NCI-H187 treated with DMSO at 0.1 percent for 48 hours (cell line): ENCODE measurements around the gene CFAP47.
"Not testable (repeated sequence)": the region's sequence is repeated elsewhere in the genome, so short reads cannot be mapped to it uniquely, and the experiment has no call there.

Source experiments
- DNase-seq: peaks from one replicate; lab custom pipeline; 2025; lab: John Stamatoyannopoulos, UW

Gene CFAP47

GRCh38 chrX:36218801-36219200 is 299.3 kb downstream of the CFAP47 start:
- DNase-seq, result no peak

GRCh38 chrX:36234840-36235528 is 315.4 kb downstream of the CFAP47 start:
- not testable (repeated sequence) for DNase-seq

- DNase-seq, result no peak
Measured at GRCh38 chrX:36241397-36241796, 321.9 kb downstream of the CFAP47 start.

- DNase-seq, result no peak
Measured at GRCh38 chrX:36266155-36266554, 346.6 kb downstream of the CFAP47 start.

DNA sequence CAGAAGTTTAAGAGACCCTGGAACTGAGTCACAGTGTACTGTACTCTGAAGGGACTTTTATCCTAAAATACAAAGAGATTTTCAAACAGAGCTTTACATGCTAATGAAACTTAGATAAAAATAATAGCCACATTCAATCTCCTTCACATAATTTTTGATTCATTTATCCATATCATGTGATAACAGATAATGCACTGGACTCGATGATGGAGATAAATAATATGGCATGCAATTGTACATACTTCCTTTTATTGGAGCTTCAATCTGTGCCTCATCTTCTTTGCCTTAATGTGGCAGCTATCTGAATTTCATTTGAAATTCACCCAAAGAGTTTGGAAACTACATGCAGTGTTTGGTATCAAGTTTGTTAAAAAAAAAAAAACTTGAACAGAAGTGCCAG is 390.6 kb downstream of the CFAP47 start:
- DNase-seq, result no peak

- no peak for DNase-seq
Measured at GRCh38 chrX:36314303-36314702, 394.8 kb downstream of the CFAP47 start.

DNA sequence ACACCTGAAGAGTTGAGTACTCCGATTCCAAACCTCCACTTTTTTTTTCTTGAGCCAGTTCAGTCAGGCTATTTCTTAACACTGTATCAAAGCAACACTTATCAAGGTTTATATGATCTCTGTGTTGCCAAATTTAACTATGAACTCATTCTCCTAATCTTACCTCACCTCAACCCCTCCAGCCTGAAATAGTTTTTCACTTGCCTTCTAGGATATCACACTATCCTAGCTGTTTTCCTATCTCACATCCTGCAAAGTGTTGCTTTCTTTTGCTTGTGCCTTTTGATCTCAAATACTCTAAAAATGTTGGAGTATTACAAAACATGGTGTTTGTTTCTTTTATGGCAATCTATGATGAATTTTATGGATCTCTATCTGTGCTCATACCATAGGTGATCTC is 415.0 kb downstream of the CFAP47 start:
- no peak for DNase-seq

- no peak for DNase-seq
Measured at GRCh38 chrX:36336751-36337150, 417.2 kb downstream of the CFAP47 start.

- no peak for DNase-seq
Measured at GRCh38 chrX:36344301-36344700, 424.8 kb downstream of the CFAP47 start.

DNA sequence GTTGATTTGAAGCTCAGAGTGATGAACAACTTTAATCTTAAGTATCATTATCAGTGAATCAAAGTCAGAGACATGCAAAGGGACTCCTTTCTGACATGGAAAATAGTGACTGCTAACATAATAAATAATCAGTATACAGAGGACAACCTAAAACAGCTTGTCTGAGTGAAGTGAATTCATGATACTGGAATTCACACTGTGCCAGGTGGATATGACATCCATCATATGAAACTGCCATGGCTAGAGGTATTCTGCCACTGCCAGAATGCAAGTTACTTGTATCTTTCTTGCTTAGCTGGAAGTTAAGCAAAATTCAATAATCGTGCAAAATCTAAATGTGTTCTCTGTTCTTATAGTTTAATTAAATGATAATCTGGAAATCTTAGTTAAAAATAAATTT is 429.0 kb downstream of the CFAP47 start:
- DNase-seq, result no peak

DNA sequence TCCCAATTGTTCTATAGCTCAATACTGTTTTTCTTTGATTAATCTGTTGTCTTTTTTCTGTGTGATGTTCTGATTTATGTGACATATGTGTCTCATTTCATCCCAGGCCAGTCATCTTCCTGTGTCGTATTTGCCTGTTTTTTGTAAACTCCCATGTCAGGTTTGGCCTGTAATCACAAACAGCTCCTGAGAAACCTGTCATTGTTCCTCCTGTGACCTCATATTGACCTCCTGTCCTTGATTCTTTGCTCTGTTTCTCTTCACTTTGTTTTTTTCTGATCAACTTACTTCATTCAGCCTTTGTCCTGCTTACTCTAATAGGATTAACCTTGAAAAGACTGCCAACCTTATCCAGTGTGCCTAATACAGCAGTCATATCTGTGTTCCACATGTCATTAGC is 438.3 kb downstream of the CFAP47 start:
- no peak for DNase-seq

- no peak for DNase-seq
Measured at GRCh38 chrX:36364262-36364661, 444.7 kb downstream of the CFAP47 start.

DNA sequence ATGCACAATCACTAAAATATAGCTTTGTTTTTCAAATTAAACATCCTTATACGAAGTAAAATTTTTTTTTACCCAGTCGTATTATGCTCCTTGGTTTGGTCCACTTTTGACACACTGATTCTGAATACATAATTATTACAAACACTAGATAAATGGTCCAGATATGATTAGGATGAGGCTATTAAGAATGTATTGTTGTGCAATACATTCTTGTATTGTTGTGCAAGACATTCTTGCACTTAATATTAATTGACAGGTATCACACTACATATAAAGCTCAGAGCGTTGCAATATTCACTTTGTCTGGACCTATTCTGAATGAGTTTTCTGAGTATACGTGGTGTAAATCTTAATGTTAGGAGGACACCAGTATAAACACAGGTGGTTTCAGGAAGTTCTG is 464.0 kb downstream of the CFAP47 start:
- DNase-seq, result no peak

GRCh38 chrX:36388901-36389300 is 469.4 kb downstream of the CFAP47 start:
- DNase-seq, result no peak

- DNase-seq, result no peak
Measured at GRCh38 chrX:36401774-36402173, 482.2 kb downstream of the CFAP47 start.

- DNase-seq, result no peak
Measured at GRCh38 chrX:36407836-36408235, 488.3 kb downstream of the CFAP47 start.

GRCh38 chrX:36414056-36414455 is 494.5 kb downstream of the CFAP47 start:
- no peak for DNase-seq

GRCh38 chrX:36422368-36422767 is 502.8 kb downstream of the CFAP47 start:
- no peak for DNase-seq

- DNase-seq, result no peak
Measured at GRCh38 chrX:36431819-36432218, 512.3 kb downstream of the CFAP47 start.

- DNase-seq, result no peak
Measured at GRCh38 chrX:36434522-36434921, 515.0 kb downstream of the CFAP47 start.
